Heart left ventricle (tissue), 16 donors: ENCODE results near the gene EIF5A. TPM values are rescaled to one million over a fixed set of nuclear protein-coding genes. Genes with fewer than 3 reads are reported as not detected.

Experiments used
- ATAC-seq, 4 donors: fragments of 200-7000 bp; cut with Tn5 transposase; one replicate each; pipeline ENCODE4 v1.9.1; 2020 to 2022; ENCODE audit warnings: moderate library complexity in 4 of 4, mild to moderate bottlenecking in 3 of 4, moderate number of reproducible peaks in 1 of 4
- DNase-seq, 5 donors: peaks; one replicate each; pipeline ENCODE4 v3.0.0-alpha.2; 2020
- H3K27ac ChIP-seq, 12 donors: fragments of 200-600 bp; sonication (generic) in 4 of 12; one replicate each; pipeline versions ENCODE4 v1.5.0 to v1.8.0; 2016 to 2022; ENCODE audit warnings: mild to moderate bottlenecking in 2 of 12
- H3K27me3 ChIP-seq, 9 donors: fragments of 200-600 bp; sonication (generic) in 2 of 9; one replicate each; pipeline versions ENCODE4 v1.5.1 to v1.8.0; 2016 to 2022; ENCODE audit warnings: mild to moderate bottlenecking in 3 of 9
- H3K36me3 ChIP-seq, 9 donors: fragments of 200-600 bp; sonication (generic) in 2 of 9; one replicate each; pipeline versions ENCODE4 v1.5.0 to v1.8.0; 2018 to 2022; ENCODE audit warnings: mild to moderate bottlenecking in 2 of 9
- H3K4me1 ChIP-seq, 12 donors: fragments of 200-600 bp; sonication (generic) in 4 of 12; one replicate each; pipeline versions ENCODE4 v1.5.0 to v1.8.0; 2016 to 2022; ENCODE audit warnings: mild to moderate bottlenecking in 3 of 12
- H3K4me3 ChIP-seq, 12 donors: fragments of 200-600 bp; sonication (generic) in 4 of 12; one replicate each; pipeline versions ENCODE4 v1.5.0 to v1.8.0; 2017 to 2022; ENCODE audit warnings: mild to moderate bottlenecking in 9 of 12, moderate library complexity in 4 of 12
- H3K9me3 ChIP-seq, 12 donors: fragments of 200-600 bp; sonication (generic) in 4 of 12; one replicate each; pipeline versions ENCODE4 v1.5.0 to v1.8.0; 2016 to 2022; ENCODE audit warnings: mild to moderate bottlenecking in 1 of 12
- CTCF ChIP-seq, 12 donors: fragments of 200-600 bp; sonication (generic) in 4 of 12; IDR thresholded peaks; one replicate each; pipeline versions ENCODE4 v1.5.0 to v1.8.0; 2018 to 2022; ENCODE audit warnings: antibody characterized with exemption in 12 of 12, mild to moderate bottlenecking in 5 of 12
- POLR2A ChIP-seq, 2 donors: fragments of 450-650 bp; IDR thresholded peaks; one replicate each; pipeline ENCODE4 v1.6.1; 2017; ENCODE audit warnings: antibody characterized with exemption in 2 of 2, mild to moderate bottlenecking in 2 of 2, moderate library complexity in 2 of 2
- WGBS, 4 donors: extraction: QIAGEN DNeasy Blood & Tissue Kit in 2 of 4; methylation state at CpG; one replicate each; pipeline versions ENCODE4 v1.1.5 to v1.1.7; 2013 to 2018; 5-methylcytosine and 5-hydroxymethylcytosine counted together
- intact Hi-C, 10 donors: fragments of 100-400 bp; cut with DNase I; formaldehyde crosslinking; loops; one replicate each; pipeline versions ENCODE4 v1.11.1 to v1.14.2; 2022
- polyA plus RNA-seq, 2 donors: library from polyadenylated mRNA; stranded (reverse); fragments of 200-250 nt; gene quantifications; one replicate each; pipeline ENCODE4 v1.2.3, GENCODE V29; 2013
- total RNA-seq, 9 donors: library from RNA; depleted of rRNA in 2 of 9; stranded (reverse); fragments of >200 nt in 2 of 9; fragmentation: NEBNext Ultra II Directional in 3 of 9; extraction: Animal tissue kit (Norgen Biotek cat#: 25700) in 3 of 9; gene quantifications; one replicate each; pipeline versions ENCODE4 v1.1.0 to v1.2.4, GENCODE V29; 2016 to 2023
- donor health status: ischemic (EF 13 %, LVEDD 7.1; RV severe dilation, severe dysfunction).
- donor health status: healthy with polysubstance abuse.
- donor health status: DM: no; HTN: yes; CAD: no.
- donor health status: DM: no; HTN: no; CAD: no.
- donor health status: ischemic (EF 25% LVEDD 6.9; RV normal size, moderate dysfunction).
- donor health status: ischemic (EF 25% LVEDD 5.7; RV mildly dilated, moderate dysfunction).
- donor health status: healthy.
- donor health status: DM: yes; HTN: yes; CAD: no.
- donor health status: ischemic (EF 35%, LVEDD 5.7; RV mildly dilated, moderate dysfunction).
- donor health status: nonischemic (EF 11% LVEDD 7.7; RV severe dilation, severe dysfunction).
- donor health status: DM: yes; HTN: yes; CAD: no.
- donor health status: PGD.
- donor health status: ischemic (EF 29% LVEDD 5.4; RV normal size, mild dysfunction).
- donor health status: nonischemic (EF 23%, LVEDD 6.1; RV moderate dilation, normal function).

The EIF5A gene
- total and polyA plus RNA-seq, 11 donors = 120 to 934 (median 268) TPM

- 72 to 83% (median 81%) methylated on average over 7 of the region's 7 CpGs for WGBS, 4 donors
- no peak for ATAC-seq
- H3K4me1 ChIP-seq = peaks cover 7 to 73% (median 55%) of the 10 kb centered on the region in 12 donors
- no peaks in the 10 kb centered on the region for H3K9me3 ChIP-seq
- intact Hi-C loops = no loop called here
- DNase-seq = no peak
- no peaks in the 10 kb centered on the region for H3K27me3 ChIP-seq
- no peak overlapping the region for H3K4me3 ChIP-seq
- TF ChIP-seq CTCF (IDR thresholded peaks at IDR 0.05) (no peak), POLR2A (IDR thresholded peaks at IDR 0.05) (no peak)
- H3K36me3 ChIP-seq = peaks cover 3 to 56% (median 50%) of the 10 kb centered on the region in 9 donors
- H3K27ac ChIP-seq = no peak overlapping the region
Measured at GRCh38 chr17:7311110-7311705, 3.8 kb downstream of the EIF5A start.

GRCh38 chr17:7312432-7313087, 5.1 kb downstream of the EIF5A start:
- ATAC-seq = no peak
- H3K27ac ChIP-seq = peak overlapping the region in 1 of 12 donors; percentile 98
- WGBS, 4 donors = 71 to 78% (median 73%) methylated on average over 7 of the region's 7 CpGs
- DNase-seq = no peak
- intact Hi-C loops = no loop called here
- H3K4me3 ChIP-seq = no peak overlapping the region
- TF ChIP-seq CTCF (IDR thresholded peaks at IDR 0.05) (no peak), POLR2A (IDR thresholded peaks at IDR 0.05) (no peak)
- peaks cover 3 to 69% (median 63%) of the 10 kb centered on the region in 9 donors for H3K36me3 ChIP-seq
- no peaks in the 10 kb centered on the region for H3K27me3 ChIP-seq
- H3K4me1 ChIP-seq = peaks cover 7 to 69% (median 51%) of the 10 kb centered on the region in 12 donors
- no peaks in the 10 kb centered on the region for H3K9me3 ChIP-seq

- intact Hi-C loops = no loop called here
- Histone ChIP-seq H3K9me3 (no peaks in the 10 kb centered on the region), H3K4me1 (peaks cover 7 to 65% (median 50%) of the 10 kb centered on the region in 12 donors), H3K36me3 (peaks cover 3 to 76% (median 71%) of the 10 kb centered on the region in 9 donors), H3K4me3 (peak overlapping the region in 1 of 12 donors; percentile 83), H3K27ac (peak overlapping the region in 5 of 12 donors; percentile 0 to 98 (median 20)), H3K27me3 (no peaks in the 10 kb centered on the region)
- no peak for ATAC-seq
- 87 to 90% (median 89%) methylated on average over 7 of the region's 7 CpGs for WGBS, 4 donors
- TF ChIP-seq CTCF (IDR thresholded peaks at IDR 0.05) = peak in 2 of 12 donors; percentile 11 to 15
- no peak for TF ChIP-seq POLR2A (IDR thresholded peaks at IDR 0.05)
- no peak for DNase-seq
Measured at GRCh38 chr17:7313088-7313889, 5.9 kb downstream of the EIF5A start.
